Prostate gland (tissue), 2 donors: ENCODE measurements around the gene SLC6A3. TPM values are rescaled to one million over a fixed set of nuclear protein-coding genes. Genes with fewer than 3 reads are reported as not detected.

Source experiments
- DNase-seq: peaks from one replicate; pipeline ENCODE4 v3.0.0-alpha.2; 2019; ENCODE audit warnings: low spot score
- H3K27ac ChIP-seq, 2 donors: fragments of 200-600 bp; sonication (generic); 2 replicates each; pipeline ENCODE4 v1.5.1; 2017 to 2019
- H3K27me3 ChIP-seq: fragments of 200-600 bp; sonication (generic); replicated peaks from 2 replicates; pipeline ENCODE4 v1.5.1; 2019; ENCODE audit not compliant: insufficient read depth
- H3K36me3 ChIP-seq, 2 donors: fragments of 200-600 bp; sonication (generic); 1 replicate in 1 of 2; 2 replicates in 1 of 2; pipeline versions ENCODE4 v1.5.1 to v1.8.1; 2017 to 2019
- H3K4me1 ChIP-seq: fragments of 200-600 bp; sonication (generic); replicated peaks from 2 replicates; pipeline ENCODE4 v1.5.1; 2019
- H3K4me3 ChIP-seq, 2 donors: fragments of 200-600 bp; sonication (generic); 2 replicates each; pipeline ENCODE4 v1.5.1; 2017 to 2019
- H3K9me3 ChIP-seq: fragments of 200-600 bp; sonication (generic); 2 replicates; pipeline ENCODE4 v1.5.1; 2017
- POLR2A ChIP-seq: fragments of 450-650 bp; IDR thresholded peaks from one replicate; pipeline ENCODE4 v1.6.1; 2016; ENCODE audit warnings: antibody characterized with exemption, mild to moderate bottlenecking
- POLR2AphosphoS5 ChIP-seq: sonication (generic); formaldehyde crosslinking; IDR thresholded peaks from one replicate; pipeline ENCODE4 v1.6.1; 2017; ENCODE audit warnings: antibody characterized with exemption
- WGBS: methylation state at CpG from one replicate; pipeline ENCODE4 v1.1.5; 2018; 5-methylcytosine and 5-hydroxymethylcytosine counted together
- intact Hi-C: fragments of 100-400 bp; cut with DNase I; formaldehyde crosslinking; loops from one replicate; pipeline ENCODE4 v1.14.2; 2022
- total RNA-seq, 2 donors: library from RNA; depleted of rRNA; stranded (reverse); fragments of >200 nt; gene quantifications; one replicate each; pipeline ENCODE4 v1.1.0, GENCODE V29; 2016
- TF ChIP-seq, protein P1 (sequence below), 4 experiments: fragments of 200-600 bp in 2 of 4; fragments of 450-650 bp in 2 of 4; sonication (generic) in 2 of 4; IDR thresholded peaks; 1 replicate in 3 of 4; 2 replicates in 1 of 4; pipeline ENCODE4 v1.5.1; 2016 to 2019; ENCODE audit warnings: antibody characterized with exemption in 4 of 4, mild to moderate bottlenecking in 2 of 4, moderate library complexity in 2 of 4

The SLC6A3 gene
- total RNA-seq, 2 donors from 2014 or later: 4.6 TPM; not detected in 1

GRCh38 chr5:1399737-1400136 is 45.5 kb downstream of the SLC6A3 start:
- Histone ChIP-seq H3K36me3 (no peaks in the 10 kb centered on the region), H3K4me3 (no peak overlapping the region), H3K27ac (no peak overlapping the region), H3K9me3 (no peaks in the 10 kb centered on the region), H3K27me3 (peaks cover 2% of the 10 kb centered on the region), H3K4me1 (no peaks in the 10 kb centered on the region)
- TF ChIP-seq POLR2A (no peak), POLR2AphosphoS5 (no peak)
- TF ChIP-seq, protein P1, sequence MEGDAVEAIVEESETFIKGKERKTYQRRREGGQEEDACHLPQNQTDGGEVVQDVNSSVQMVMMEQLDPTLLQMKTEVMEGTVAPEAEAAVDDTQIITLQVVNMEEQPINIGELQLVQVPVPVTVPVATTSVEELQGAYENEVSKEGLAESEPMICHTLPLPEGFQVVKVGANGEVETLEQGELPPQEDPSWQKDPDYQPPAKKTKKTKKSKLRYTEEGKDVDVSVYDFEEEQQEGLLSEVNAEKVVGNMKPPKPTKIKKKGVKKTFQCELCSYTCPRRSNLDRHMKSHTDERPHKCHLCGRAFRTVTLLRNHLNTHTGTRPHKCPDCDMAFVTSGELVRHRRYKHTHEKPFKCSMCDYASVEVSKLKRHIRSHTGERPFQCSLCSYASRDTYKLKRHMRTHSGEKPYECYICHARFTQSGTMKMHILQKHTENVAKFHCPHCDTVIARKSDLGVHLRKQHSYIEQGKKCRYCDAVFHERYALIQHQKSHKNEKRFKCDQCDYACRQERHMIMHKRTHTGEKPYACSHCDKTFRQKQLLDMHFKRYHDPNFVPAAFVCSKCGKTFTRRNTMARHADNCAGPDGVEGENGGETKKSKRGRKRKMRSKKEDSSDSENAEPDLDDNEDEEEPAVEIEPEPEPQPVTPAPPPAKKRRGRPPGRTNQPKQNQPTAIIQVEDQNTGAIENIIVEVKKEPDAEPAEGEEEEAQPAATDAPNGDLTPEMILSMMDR (IDR thresholded peaks at IDR 0.05): no peak
- intact Hi-C loops: no loop called here
- 69% methylated on average over 11 of the region's 11 CpGs for WGBS
- no peak for DNase-seq

DNA sequence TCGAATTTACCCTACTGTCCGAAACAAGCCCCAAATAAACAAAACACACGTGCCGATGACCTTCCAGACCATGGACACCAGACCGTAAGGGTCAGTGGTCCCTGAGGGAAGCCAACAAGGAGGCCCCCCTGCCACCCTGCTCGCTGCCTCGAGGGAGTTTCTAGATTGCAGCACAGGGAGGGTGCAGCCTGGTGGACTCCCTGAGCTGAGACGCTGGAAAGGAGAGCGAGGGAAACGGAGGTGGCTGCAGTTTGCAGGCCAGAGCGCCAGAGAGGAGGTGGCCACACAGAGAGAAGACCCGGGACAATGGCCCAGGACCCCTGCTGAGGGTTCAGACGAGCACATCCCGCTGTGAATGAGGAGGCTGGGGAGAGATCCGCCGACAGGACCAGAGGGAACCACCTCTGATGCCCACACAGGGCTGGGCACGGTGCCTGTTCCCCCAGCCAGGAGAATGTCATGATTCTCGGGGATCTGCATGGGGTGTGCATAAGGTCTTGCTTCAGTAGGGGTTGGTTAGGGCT is 48.9 kb downstream of the SLC6A3 start:
- TF ChIP-seq POLR2A (no peak), POLR2AphosphoS5 (no peak)
- TF ChIP-seq, protein P1 (IDR thresholded peaks at IDR 0.05): no peak
- intact Hi-C loops: no loop called here
- no peak overlapping the region for H3K27ac ChIP-seq
- no peak for DNase-seq
- H3K4me1 ChIP-seq: no peaks in the 10 kb centered on the region
- no peak overlapping the region for H3K4me3 ChIP-seq
- WGBS: 57% methylated on average over 18 of the region's 18 CpGs
- H3K27me3 ChIP-seq: peaks cover 6% of the 10 kb centered on the region
- H3K9me3 ChIP-seq: no peaks in the 10 kb centered on the region
- H3K36me3 ChIP-seq: no peaks in the 10 kb centered on the region

GRCh38 chr5:1394881-1395860 is 50.1 kb downstream of the SLC6A3 start:
- intact Hi-C loops: no loop called here
- Histone ChIP-seq H3K4me1 (no peaks in the 10 kb centered on the region), H3K9me3 (no peaks in the 10 kb centered on the region), H3K27me3 (peaks cover 6% of the 10 kb centered on the region), H3K27ac (no peak overlapping the region), H3K4me3 (no peak overlapping the region), H3K36me3 (no peaks in the 10 kb centered on the region)
- TF ChIP-seq POLR2AphosphoS5: no peak
- TF ChIP-seq, protein P1 (IDR thresholded peaks at IDR 0.05): no peak
- no peak for TF ChIP-seq POLR2A
- 82% methylated on average over 29 of the region's 32 CpGs for WGBS
- no peak for DNase-seq

DNA sequence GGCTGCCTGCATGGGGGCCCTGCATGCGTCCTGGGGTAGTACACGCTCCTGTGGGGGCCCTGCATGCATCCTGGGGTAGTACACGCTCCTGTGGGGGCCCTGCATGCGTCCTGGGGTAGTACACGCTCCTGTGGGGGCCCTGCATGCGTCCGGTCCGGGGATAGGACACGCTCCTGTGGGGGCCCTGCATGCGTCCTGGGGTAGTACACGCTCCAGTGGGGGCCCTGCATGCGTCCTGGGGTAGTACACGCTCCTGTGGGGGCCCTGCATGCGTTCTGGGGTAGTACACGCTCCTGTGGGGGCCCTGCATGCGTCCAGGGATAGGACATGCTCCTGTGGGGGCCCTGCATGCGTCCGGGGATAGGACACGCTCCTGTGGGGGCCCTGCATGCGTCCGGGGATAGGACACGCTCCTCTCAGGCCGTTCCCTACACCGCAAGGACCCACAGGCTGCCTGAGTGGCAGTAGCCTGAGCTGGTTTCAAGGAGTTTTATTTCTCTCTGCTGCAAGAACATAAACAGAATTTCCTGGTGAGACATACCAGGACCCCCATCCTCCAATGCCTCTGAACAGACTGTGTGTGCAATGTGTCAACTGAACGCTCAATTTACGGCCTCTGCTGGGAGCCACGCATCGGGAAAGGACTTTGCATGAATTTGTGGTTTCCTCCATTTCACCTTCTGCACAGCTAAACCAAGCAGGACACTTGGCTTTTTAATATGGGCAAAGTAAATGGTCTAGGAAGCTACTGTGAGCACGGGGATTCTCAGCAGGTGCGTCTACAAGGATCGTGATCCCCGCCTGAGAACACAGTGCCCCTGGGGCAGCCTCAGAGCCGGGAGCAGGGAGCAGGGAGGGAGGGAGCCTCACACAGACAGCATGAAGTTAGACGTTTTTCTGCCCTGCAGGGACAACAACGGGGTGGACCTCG is 51.4 kb downstream of the SLC6A3 start:
- WGBS: 53% methylated on average over 36 of the region's 36 CpGs
- no peaks in the 10 kb centered on the region for H3K9me3 ChIP-seq
- H3K4me3 ChIP-seq: no peak overlapping the region
- TF ChIP-seq POLR2A: no peak
- no peak for TF ChIP-seq POLR2AphosphoS5
- TF ChIP-seq, protein P1 (IDR thresholded peaks at IDR 0.05): no peak
- H3K4me1 ChIP-seq: no peaks in the 10 kb centered on the region
- no peak overlapping the region for H3K27ac ChIP-seq
- H3K36me3 ChIP-seq: no peaks in the 10 kb centered on the region
- intact Hi-C loops: no loop called here
- no peak for DNase-seq
- peaks cover 4% of the 10 kb centered on the region for H3K27me3 ChIP-seq
